Measurements from ENCODE around the gene DGKD. TPM values are rescaled to one million over a fixed set of nuclear protein-coding genes. Genes with fewer than 3 reads are reported as not detected.

The DGKD gene
- total and polyA plus RNA-seq, 9 of the 15 experiments (the other 6 are each of a cell fraction or from before 2014, with no cell fraction given): 0.52 to 29.5 (median 10.6) TPM

- POLR2A ChIA-PET: interaction anchor here (1.2 kb wide), 1 partner anchor 10 kb away, joined by 3 read pairs; no protein-coding TSS in a partner anchor
- in situ Hi-C loops (cut with MboI) (no loop called here), intact Hi-C loops (cut with micrococcal nuclease) (no loop called here)
- no peaks in the 10 kb centered on the region for H3K36me3 ChIP-seq (ENCODE audit: control insufficient read depth, insufficient read depth, low read length)
- H3K79me2 ChIP-seq (ENCODE audit: control insufficient read depth, insufficient read depth, low read length): no peaks in the 10 kb centered on the region
- DNase-seq (ENCODE audit: extremely low read depth in 1 of 4, low spot score in 3 of 4) (no peak), FAIRE-seq (no peak), ATAC-seq (no peak)
- 72% methylated on average over 2 of the region's 3 CpGs for WGBS (ENCODE audit: insufficient coverage, low coverage, missing lambda C conversion rate)
- no peaks in the 10 kb centered on the region for H4K20me1 ChIP-seq (replicated peaks; ENCODE audit: control insufficient read depth, insufficient read depth, low read length)
- H3K4me2 ChIP-seq (ENCODE audit: insufficient read depth, low read length): no peak overlapping the region
- H2AFZ ChIP-seq (ENCODE audit: low read depth, low read length): no peak overlapping the region
- no peaks in the 10 kb centered on the region for H3K9me1 ChIP-seq (ENCODE audit: control insufficient read depth, insufficient read depth, low read length)
- no peak overlapping the region for H3K9ac ChIP-seq (ENCODE audit: insufficient read depth in 1 of 2, low read depth in 2 of 2, low read length in 2 of 2)
- H3K4me3 ChIP-seq: no peak overlapping the region
- TF ChIP-seq RFX7 (CRISPR knock-in tag; IDR thresholded peaks at IDR 0.05) (no peak), TSC22D4 (tag; IDR thresholded peaks at IDR 0.05) (no peak), ZNF143 (CRISPR knock-in tag; IDR thresholded peaks at IDR 0.05) (no peak), ZNF146 (CRISPR knock-in tag; IDR thresholded peaks at IDR 0.05; ENCODE audit: unreplicated experiment) (peak; percentile 80), ATF3 (IDR thresholded peaks at IDR 0.05) (no peak), ATF3 (CRISPR knock-in tag; conservative IDR thresholded peaks at IDR 0.05) (no peak), CHAMP1 (IDR thresholded peaks at IDR 0.05) (no peak), CCAR2 (IDR thresholded peaks at IDR 0.05; ENCODE audit: low read depth, low read length) (no peak), ZKSCAN8 (CRISPR knock-in tag; IDR thresholded peaks at IDR 0.05) (no peak)
- no peaks in the 10 kb centered on the region; the same call in 1 of the 2 replicates for H3K9me3 ChIP-seq (replicated peaks; ENCODE audit: control insufficient read depth, insufficient read depth, low read depth, low read length)
- H3K27ac ChIP-seq (ENCODE audit: extremely low read depth, low read depth, low read length): no peak overlapping the region
- no TSS peak for BruUV-seq (replicated peaks)
- H3K27me3 ChIP-seq (ENCODE audit: control insufficient read depth in 2 of 2, insufficient read depth in 2 of 2, low read length in 2 of 2): 0 out of 5 replicates have a peak, but pooled peaks cover 0 to 5% of the 10 kb centered on the region in 2 experiments
- peaks cover 0 to 6% of the 10 kb centered on the region in 2 experiments; a peak in 4 of 5 replicates for H3K4me1 ChIP-seq (replicated peaks in 1 of 2; ENCODE audit: control insufficient read depth in 2 of 2, insufficient read depth in 2 of 2, low read length in 2 of 2)
- CTCF ChIA-PET (ENCODE audit: low intra/inter-chr PET ratio): no interaction called here
Measured at GRCh38 chr2:233341296-233341695, 13.0 kb upstream of the DGKD start.
